ENCODE results near the gene CD160.
"Not testable (repeated sequence)": the region's sequence is repeated elsewhere in the genome, so short reads cannot be mapped to it uniquely, and the experiment has no call there.

CD160 gene

DNA sequence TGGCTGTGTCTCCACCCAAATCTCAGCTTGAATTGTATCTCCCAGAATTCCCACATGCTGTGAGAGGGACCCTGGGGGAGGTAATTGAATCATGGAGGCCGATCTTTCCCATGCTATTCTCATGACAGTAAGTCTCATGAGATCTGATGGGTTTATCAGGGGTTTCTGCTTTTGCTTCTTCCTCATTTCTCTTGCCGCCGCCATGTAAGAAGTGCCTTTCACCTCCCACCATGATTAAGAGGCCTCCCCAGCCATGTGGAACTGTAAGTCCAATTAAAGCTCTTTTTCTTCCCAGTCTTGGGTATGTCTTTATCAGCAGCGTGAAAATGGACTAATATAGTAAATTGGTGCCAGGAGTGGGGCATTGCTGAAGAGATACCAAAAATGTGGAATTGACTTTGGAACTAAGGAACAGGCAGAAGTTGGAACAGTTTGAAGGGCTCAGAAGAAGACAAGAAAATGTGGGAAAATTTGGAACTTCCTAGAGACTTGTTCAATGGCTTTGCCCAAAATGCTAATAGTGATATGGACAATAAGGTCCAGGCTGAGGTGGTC is 41.2 kb downstream of the CD160 start:
- DNase-seq: not testable (repeated sequence)

DNA sequence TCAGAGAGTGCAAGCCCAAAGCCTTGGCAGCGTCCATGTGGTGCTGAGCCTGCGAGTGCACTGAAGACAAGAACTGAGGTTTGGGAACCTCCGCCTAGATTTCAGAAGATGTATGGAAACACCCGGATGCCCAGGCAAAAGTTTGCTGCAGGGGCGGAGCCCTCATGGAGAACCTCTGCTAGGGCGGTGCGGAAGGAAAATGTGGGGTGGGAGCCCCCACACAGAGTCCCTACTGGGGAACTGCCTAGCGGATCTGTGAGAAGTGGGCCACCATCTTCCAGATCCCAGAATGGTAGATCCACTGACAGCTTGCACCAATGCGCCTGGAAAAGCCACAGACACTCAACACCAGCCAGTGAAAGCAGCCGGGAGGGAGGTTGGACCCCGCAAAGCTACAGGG is 42.2 kb downstream of the CD160 start:
- DNase-seq: not testable (repeated sequence)

DNA sequence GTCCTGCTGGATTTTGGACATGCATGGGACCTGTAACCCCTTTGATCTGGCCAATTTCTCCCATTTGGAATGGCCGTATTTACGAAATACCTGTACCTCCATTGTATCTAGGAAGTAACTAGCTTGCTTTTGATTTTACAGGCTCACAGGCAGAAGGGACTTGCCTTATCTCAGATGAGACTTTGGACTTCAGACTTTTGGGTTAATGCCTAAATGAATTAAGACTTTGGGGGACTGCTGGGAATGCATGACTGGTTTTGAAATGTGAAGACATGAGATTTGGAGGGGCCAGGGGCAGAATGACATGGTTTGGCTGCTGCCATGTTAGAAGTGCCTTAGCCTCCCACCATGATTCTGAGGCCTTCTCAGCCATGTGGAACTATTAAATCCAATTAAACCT is 42.7 kb downstream of the CD160 start:
- not testable (repeated sequence) for DNase-seq

DNA sequence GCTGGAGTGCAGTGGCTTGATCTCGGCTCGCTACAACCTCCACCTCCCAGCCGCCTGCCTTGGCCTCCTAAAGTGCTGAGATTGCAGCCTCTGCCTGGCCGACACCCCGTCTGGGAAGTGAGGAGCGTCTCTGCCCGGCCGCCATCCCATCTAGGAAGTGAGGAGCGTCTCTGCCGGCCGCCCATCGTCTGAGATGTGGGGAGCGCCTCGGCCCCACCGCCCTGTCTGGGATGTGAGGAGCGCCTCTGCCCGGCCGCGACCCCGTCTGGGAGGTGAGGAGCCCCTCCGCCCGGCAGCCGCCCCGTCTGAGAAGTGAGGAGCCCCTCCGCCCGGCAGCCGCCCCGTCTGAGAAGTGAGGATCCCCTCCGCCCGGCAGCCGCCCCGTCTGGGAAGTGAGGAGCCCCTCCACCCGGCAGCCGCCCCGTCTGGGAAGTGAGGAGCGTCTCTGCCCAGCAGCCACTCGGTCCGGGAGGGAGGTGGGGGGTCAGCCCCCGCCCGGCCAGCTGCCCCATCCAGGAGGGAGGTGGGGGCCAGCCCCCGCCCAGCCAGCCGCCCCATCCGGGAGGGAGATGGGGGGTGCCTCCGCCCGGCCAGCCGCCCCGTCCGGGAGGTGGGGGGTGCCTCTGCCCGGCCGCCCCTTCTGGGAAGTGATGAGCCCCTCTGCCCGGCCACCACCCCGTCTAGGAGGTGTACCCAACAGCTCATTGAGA is 45.1 kb downstream of the CD160 start:
- DNase-seq: not testable (repeated sequence)

DNA sequence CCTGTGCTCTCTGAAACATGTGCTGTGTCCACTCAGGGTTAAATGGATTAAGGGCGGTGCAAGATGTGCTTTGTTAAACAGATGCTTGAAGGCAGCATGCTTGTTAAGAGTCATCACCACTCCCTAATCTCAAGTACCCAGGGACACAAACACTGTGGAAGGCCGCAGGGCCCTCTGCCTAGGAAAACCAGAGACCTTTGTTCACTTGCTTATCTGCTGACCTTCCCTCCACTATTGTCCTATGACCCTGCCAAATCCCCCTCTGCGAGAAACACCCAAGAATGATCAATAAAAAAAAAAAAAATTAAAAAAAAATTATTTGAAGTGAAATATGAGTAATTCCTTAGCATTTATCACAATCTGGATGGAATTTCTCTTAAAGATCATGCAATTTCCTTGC is 45.8 kb downstream of the CD160 start:
- DNase-seq: not testable (repeated sequence)

DNA sequence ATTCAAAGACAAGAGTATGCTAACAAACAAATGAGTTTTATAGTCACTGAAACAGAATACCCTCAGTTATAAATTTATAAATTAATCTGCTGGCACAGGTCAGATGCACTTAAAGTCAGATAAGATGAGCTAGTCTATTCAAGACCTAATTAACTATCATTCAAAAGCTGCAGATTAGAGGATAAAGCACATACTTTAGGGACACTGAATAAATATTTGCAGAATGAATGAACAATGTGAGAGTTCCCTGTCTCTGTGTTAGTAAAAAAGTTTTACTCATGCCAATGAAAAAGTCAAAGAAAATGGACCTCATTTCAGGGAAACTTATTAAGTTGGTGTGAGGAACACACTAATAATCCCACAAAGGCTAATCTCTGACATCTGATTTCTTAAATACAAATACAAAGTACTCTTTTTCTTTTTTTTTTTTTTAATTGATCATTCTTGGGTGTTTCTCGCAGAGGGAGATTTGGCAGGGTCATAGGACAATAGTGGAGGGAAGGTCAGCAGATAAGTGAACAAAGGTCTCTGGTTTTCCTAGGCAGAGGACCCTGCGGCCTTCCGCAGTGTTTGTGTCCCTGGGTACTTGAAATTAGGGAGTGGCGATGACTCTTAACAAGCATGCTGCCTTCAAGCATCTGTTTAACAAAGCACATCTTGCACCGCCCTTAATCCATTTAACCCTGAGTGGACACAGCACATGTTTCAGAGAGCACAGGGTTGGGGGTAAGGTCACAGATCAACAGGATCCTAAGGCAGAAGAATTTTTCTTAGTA is 46.5 kb downstream of the CD160 start:
- DNase-seq: peak; percentile 7

DNA sequence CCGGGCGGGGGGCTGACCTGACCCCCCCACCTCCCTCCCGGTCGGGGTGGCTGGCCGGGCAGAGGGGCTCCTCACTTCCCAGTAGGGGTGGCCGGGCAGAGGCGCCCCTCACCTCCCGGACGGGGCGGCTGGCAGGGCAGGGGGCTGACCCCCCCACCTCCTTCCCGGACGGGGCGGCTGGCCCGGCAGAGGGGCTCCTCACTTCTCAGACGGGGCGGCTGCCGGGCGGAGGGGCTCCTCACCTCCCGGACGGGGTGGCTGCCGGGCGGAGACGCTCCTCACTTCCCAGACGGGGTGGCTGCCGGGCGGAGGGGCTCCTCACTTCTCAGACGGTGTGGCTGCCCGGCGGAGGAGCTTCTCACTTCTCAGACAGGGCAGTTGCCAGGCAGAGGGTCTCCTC is 47.6 kb downstream of the CD160 start:
- not testable (repeated sequence) for DNase-seq

DNA sequence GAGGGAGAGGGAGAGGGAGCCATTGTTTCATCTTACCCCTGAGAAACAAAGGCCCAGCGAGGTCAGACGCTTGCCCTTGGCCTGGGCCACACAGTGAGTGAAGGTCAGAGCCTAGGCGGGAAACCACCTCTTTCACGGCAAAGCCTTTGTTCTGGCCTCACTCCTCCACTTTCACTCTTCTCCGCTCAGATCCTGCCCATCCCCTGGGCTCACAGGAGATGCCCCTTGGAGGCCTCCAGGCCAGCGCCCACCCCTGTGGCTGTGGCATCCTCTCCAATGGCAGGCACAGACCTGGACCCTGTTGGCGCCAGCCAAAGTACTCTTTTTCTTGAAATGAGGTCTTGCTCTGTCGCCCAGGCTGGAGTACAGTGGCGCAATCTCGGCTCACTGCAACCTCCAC is 48.7 kb downstream of the CD160 start:
- DNase-seq: not testable (repeated sequence)

DNA sequence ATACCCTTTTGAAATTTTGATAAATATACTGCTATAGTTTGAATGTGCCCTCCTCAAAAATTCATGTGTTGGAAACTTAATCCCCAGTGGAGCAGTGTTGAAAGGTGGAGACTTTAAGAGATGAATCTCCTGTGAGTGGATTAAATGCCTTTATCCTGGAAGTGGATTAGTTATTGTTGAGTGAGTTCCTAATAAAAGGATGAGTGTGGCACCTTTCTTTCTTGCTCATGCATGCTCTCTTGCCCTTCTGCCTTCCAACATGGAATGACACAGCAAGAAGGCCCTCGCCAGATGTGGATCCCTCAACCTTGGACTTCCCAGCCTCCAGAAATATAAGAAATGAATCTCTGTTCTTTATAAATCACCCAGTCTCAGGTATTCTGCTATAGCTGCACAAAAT is 51.8 kb downstream of the CD160 start:
- no peak for DNase-seq

DNA sequence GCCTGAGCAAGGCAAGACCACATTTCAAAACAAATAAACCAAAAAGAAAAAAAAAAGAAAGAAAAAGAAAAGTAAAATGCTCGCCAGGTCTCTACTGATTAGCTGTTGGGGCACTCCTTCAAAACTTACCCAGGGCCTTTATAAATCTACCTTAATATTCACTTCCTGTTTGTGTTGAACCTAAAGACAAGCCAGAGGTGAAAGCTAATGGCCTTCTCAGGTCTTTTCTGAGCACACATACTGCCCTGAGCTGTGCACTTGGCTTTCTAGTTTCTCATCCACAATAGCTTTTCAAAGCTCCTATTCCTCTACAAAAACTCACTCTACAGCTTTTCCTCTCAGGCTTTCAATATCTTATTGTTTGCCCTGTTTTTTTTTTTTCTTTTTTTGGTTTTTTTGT is 54.1 kb downstream of the CD160 start:
- DNase-seq: no peak

DNA sequence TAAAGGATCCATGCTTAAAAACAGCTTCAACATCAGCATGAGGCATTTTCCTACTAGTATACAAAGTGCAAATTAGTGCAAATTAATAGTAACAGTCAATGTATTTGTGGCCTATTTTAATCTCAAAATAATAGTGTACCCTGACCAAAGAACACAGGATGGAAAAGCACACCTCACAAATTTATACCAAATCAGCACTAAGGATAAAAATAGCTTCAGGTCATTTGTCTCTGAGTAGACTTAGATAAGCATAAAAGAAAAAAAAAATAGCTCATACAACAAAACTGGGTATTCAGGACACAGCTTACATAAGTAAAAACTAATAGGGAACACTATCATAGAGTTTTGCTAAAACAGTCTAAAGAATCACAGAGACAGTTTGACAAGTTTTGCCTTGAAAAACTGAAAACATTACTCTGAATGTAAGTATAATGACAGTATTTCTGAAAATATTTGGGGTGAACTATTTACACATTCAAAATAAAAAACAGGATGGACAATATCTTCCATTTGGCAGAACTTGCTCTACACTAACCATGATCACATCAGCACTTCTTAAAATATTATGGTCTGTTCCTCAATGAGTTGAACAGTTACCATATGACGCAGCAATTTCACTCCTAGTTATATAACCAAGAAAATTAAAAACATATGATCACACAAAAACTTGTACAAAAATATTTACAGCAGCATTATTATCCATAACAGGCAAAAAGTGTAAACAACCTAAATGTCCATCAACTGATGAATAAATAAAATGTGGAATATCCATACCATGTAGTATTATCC is 58.3 kb downstream of the CD160 start:
- DNase-seq: no peak

DNA sequence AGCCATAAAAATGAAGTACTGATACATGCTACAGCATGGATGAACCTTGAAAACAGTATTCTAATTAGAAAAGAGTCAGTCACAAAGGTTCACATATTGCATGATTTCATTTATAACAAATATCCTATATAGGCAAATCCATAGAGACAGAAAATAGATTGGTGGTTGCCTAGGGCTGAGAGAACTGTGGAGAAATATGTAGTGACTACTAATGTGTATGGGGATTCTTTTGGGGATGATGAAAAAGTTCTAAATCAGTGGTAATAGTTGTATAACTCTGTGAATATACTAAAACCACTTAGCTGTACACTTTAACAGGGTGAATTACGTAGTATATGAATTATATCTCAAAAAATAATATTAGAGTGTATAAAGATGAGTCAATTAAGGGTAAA is 58.8 kb downstream of the CD160 start:
- no peak for DNase-seq

DNA sequence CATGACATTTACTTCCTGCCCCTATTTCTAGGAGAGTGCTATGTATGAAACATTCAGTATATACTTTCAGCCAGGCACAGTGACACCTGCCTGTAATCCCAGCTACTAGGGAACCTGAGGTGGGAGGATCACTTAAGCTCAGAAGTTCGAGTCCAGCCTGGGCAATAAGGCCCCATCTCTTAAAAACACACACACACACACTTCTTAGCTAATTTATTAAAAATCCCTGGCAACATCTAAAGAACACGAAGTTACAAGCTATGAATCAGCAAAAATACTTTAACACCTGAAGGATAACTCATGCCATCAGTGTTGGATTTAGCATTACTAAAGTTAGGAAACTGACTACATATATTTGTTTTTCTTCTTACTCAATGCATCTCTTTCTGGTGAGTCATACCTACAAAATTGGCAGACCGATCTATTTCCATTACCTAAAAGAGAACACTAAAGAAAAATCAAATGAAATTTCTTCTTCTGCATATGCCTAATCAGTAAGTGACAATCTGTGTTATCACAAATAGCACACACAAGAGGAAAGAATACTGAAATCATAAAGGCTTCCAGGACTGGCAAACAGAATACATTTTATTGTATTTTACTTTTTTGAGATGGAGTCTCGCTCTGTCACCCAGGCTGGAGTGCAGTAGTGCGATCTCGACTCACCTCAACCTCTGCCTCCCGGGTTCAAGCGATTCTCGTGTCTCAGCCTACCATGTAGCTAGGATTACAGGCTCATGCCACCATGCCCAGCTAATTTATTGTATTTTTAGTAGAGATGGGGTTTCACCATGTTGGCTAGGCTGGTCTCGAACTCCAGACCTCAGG is 63.2 kb downstream of the CD160 start:
- DNase-seq: no peak

DNA sequence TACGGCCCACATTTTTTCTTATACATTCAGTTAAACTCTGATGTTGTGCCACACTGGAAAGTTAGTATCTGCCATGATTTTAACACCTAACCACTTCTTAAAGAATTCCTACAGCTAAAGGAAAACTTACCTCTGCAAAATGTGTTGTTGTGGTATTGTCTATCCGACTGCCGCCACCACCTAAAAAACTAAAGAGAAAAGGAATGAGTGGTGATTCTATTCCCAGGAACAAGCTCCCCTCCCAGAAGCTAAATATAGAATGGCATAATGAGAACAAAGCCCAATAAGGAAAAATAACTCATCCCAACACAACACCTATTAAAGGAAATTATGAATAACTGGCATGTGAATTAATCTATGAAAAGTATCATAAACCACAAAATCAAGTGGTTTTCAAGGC is 65.1 kb downstream of the CD160 start:
- no peak for DNase-seq

DNA sequence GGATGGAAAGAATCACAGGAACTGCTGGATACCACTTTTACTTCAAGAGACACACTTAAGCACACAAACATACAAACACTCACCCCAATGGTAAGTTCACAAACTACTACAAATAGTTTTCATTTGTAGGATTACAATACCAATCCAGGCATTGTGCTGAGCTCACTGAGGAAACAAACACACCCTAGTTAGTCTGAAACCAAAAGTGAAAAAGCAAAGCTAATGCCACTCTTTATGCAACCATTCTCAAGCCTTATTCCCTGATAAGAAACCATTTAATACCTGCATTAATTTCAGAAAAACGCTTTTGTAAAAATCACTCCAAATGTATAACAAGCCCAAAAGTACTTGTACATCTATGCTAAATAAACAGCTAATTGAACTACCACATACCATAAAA is 66.2 kb downstream of the CD160 start:
- no peak for DNase-seq

DNA sequence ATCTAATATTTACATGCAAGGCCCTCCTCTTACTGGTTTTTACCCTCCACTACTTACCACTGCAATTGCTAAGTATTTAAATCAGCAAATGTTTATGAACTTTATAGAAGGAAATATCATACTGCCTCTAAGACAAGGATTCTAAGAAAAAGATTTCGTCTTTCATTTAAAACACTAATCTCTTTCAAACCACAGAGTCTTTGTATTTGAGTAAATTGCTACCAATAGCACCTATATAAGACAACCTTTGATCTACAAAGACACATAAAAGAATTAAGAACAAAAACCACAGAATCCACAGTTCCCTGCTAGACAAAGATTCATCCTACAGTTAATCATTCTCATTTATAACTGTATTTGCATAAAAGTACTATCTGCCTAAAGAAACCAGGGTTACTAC is 67.0 kb downstream of the CD160 start:
- no peak for DNase-seq

DNA sequence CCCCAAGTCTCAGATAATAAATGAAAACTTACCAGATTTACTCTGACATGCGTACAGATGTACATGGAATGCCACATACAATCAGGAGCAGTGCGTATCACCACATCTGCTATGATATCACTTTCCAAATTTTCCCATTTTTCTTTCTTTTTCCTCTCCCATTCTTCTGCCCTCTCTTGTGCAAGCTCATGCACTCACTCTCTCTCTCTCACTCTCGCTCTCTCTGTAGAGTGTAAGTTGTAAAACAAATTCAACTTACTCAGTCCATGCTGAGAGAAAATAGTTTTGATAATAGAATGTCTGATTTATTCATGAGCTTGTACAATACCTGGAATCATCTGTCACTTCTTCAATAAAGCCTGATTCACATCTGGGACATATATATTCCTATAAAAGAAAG is 69.3 kb downstream of the CD160 start:
- no peak for DNase-seq
